SK-N-SH (cell line): ENCODE results near the gene MAST4. TPM values are rescaled to one million over a fixed set of nuclear protein-coding genes. Genes with fewer than 3 reads are reported as not detected.

Source experiments
- CTCF ChIA-PET: fragments of 300-600, 350-600 bp; formaldehyde crosslinking; extraction: SDS; loops from one replicate; lab custom pipeline; 2021; lab: Yijun Ruan, JAX
- POLR2A ChIA-PET: fragments of 350-600 bp; sonication (Branson Sonifier 250); formaldehyde crosslinking; extraction: SDS; loops from one replicate; lab custom pipeline; 2020; ENCODE audit warnings: antibody characterized with exemption, inconsistent platforms; lab: Yijun Ruan, JAX
- DNase-seq: peaks from one replicate; pipeline ENCODE4 v3.0.0; 2012
- H2AFZ ChIP-seq: fragments of 200-600 bp; sonication (generic); 2 replicates; pipeline ENCODE4 v1.8.1; 2016; ENCODE audit warnings: antibody characterized with exemption, mild to moderate bottlenecking, low read depth
- H3F3A ChIP-seq: fragments of 200-600 bp; sonication (generic); replicated peaks from 2 replicates; pipeline ENCODE3; 2016; ENCODE audit warnings: antibody characterized with exemption, mild to moderate bottlenecking; ENCODE audit not compliant: insufficient read depth
- H3K27ac ChIP-seq, 2 experiments: fragments of 200-500 bp in 1 of 2; fragments of 200-600 bp in 1 of 2; sonication (Bioruptor generic) in 1 of 2; sonication (generic), shearing (Covaris generic) in 1 of 2; 2 replicates each; pipeline versions ENCODE4 v1.5.1 to v1.6.1; 2014 to 2016; ENCODE audit warnings: low read depth in 2 of 2, inconsistent platforms in 1 of 2, low read length in 1 of 2, mild to moderate bottlenecking in 1 of 2, mixed read lengths in 1 of 2
- H3K27me3 ChIP-seq: fragments of 200-600 bp; sonication (generic), shearing (Covaris generic); 2 replicates; pipeline ENCODE4 v1.6.1; 2016; ENCODE audit warnings: mixed run types; ENCODE audit not compliant: insufficient read depth
- H3K36me3 ChIP-seq, 2 experiments: fragments of 200-500 bp in 1 of 2; fragments of 200-600 bp in 1 of 2; sonication (Bioruptor generic) in 1 of 2; sonication (generic) in 1 of 2; replicated peaks in 1 of 2; 2 replicates each; pipeline versions ENCODE3 to v1.5.1; 2014 to 2016; ENCODE audit warnings: low read length in 1 of 2, mild to moderate bottlenecking in 1 of 2; ENCODE audit not compliant: insufficient read depth in 2 of 2, control insufficient read depth in 1 of 2
- H3K4me1 ChIP-seq, 2 experiments: fragments of 200-500 bp in 1 of 2; fragments of 200-600 bp in 1 of 2; sonication (Bioruptor generic) in 1 of 2; sonication (generic), shearing (Covaris generic) in 1 of 2; 2 replicates each; pipeline versions ENCODE4 v1.5.1 to v1.6.1; 2014 to 2016; ENCODE audit warnings: low read depth in 1 of 2, low read length in 1 of 2, mixed run types in 1 of 2; ENCODE audit not compliant: insufficient read depth in 2 of 2, control insufficient read depth in 1 of 2
- H3K4me2 ChIP-seq: fragments of 200-600 bp; sonication (generic), shearing (Covaris generic); 2 replicates; pipeline ENCODE4 v1.6.1; 2017; ENCODE audit warnings: mixed run types
- H3K4me3 ChIP-seq, 2 experiments: fragments of 200-500 bp in 1 of 2; fragments of 200-600 bp in 1 of 2; sonication (Bioruptor generic) in 1 of 2; sonication (generic), shearing (Covaris generic) in 1 of 2; 2 replicates each; pipeline versions ENCODE4 v1.5.1 to v1.8.1; 2014 to 2016; ENCODE audit warnings: low read depth in 2 of 2, inconsistent platforms in 1 of 2, low read length in 1 of 2, mild to moderate bottlenecking in 1 of 2, mixed read lengths in 1 of 2, moderate library complexity in 1 of 2
- H3K79me2 ChIP-seq: fragments of 200-600 bp; sonication (generic); 2 replicates; pipeline ENCODE4 v1.8.1; 2017; ENCODE audit warnings: mild to moderate bottlenecking; ENCODE audit not compliant: insufficient read depth
- H3K9ac ChIP-seq: fragments of 200-600 bp; sonication (generic); 2 replicates; pipeline ENCODE4 v1.6.1; 2017; ENCODE audit warnings: mixed run types
- H3K9me2 ChIP-seq: fragments of 200-600 bp; sonication (generic); 2 replicates; pipeline ENCODE4 v1.6.1; 2017; ENCODE audit warnings: mixed run types
- H3K9me3 ChIP-seq: fragments of 200-600 bp; sonication (generic); 2 replicates; pipeline ENCODE4 v1.6.1; 2017; ENCODE audit warnings: mixed run types, mild to moderate bottlenecking, moderate library complexity
- H4K20me1 ChIP-seq: fragments of 200-600 bp; sonication (generic); 2 replicates; pipeline ENCODE4 v1.6.1; 2017; ENCODE audit warnings: mild to moderate bottlenecking, mixed run types; ENCODE audit not compliant: insufficient read depth
- CTCF ChIP-seq: fragments of 200-600 bp; sonication (generic); IDR thresholded peaks from 2 replicates; pipeline ENCODE4 v1.6.1; 2017; ENCODE audit warnings: antibody characterized with exemption, mild to moderate bottlenecking, moderate library complexity
- EP300 ChIP-seq, 2 experiments: IDR thresholded peaks; 2 replicates each; pipeline versions ENCODE4 v1.4.0 to v1.6.1; 2012; ENCODE audit warnings: borderline replicate concordance in 1 of 2, low read depth in 1 of 2, low read length in 1 of 2
- EZH2phosphoT487 ChIP-seq: fragments of 200-600 bp; sonication (generic); IDR thresholded peaks from 2 replicates; pipeline ENCODE4 v1.6.1; 2017; ENCODE audit warnings: low read depth, mixed run types, mild to moderate bottlenecking, antibody characterized with exemption, moderate library complexity, borderline replicate concordance
- FOXJ3 ChIP-seq: sonication (generic); formaldehyde crosslinking; IDR thresholded peaks from 2 replicates; pipeline ENCODE4 v1.5.1; 2020; ENCODE audit warnings: mild to moderate bottlenecking, missing genetic modification reagents
- FOXM1 ChIP-seq: IDR thresholded peaks from 2 replicates; pipeline ENCODE4 v1.4.0; 2012; ENCODE audit warnings: low read depth, mild to moderate bottlenecking
- GABPA ChIP-seq: IDR thresholded peaks from 2 replicates; pipeline ENCODE4 v1.4.0; 2012; ENCODE audit warnings: low read depth, mild to moderate bottlenecking
- JUND ChIP-seq: IDR thresholded peaks from 2 replicates; pipeline ENCODE4 v1.4.0; 2012
- MAX ChIP-seq: IDR thresholded peaks from 2 replicates; pipeline ENCODE4 v1.4.0; 2012; ENCODE audit warnings: low read depth
- MXI1 ChIP-seq: IDR thresholded peaks from 2 replicates; pipeline ENCODE4 v1.6.1; 2012; ENCODE audit warnings: mild to moderate bottlenecking, low read depth, low read length, improper control_type of control experiment
- RCOR1 ChIP-seq: fragments of 150-350 bp; IDR thresholded peaks from 2 replicates; pipeline ENCODE4 v1.6.1; 2017; ENCODE audit warnings: antibody characterized with exemption, low read length
- REST ChIP-seq: IDR thresholded peaks from 2 replicates; pipeline ENCODE4 v1.6.1; 2012; ENCODE audit warnings: mild to moderate bottlenecking, low read depth, low read length, moderate library complexity
- RFX5 ChIP-seq: IDR thresholded peaks from 2 replicates; pipeline ENCODE4 v1.6.1; 2012; ENCODE audit warnings: mild to moderate bottlenecking, improper control_type of control experiment, low read length
- TEAD4 ChIP-seq: IDR thresholded peaks from 2 replicates; pipeline ENCODE4 v1.4.0; 2012; ENCODE audit warnings: mild to moderate bottlenecking, borderline replicate concordance; ENCODE audit not compliant: insufficient read depth
- USF1 ChIP-seq: IDR thresholded peaks from 2 replicates; pipeline ENCODE4 v1.4.0; 2012; ENCODE audit warnings: low read depth, borderline replicate concordance
- USF2 ChIP-seq: fragments of 150-350 bp; IDR thresholded peaks from 2 replicates; pipeline ENCODE4 v1.6.1; 2017; ENCODE audit warnings: antibody characterized with exemption, low read length, low read depth, borderline replicate concordance
- YY1 ChIP-seq: IDR thresholded peaks from 2 replicates; pipeline ENCODE4 v1.4.0; 2012; ENCODE audit warnings: low read depth, mild to moderate bottlenecking
- ZBTB33 ChIP-seq: IDR thresholded peaks from 2 replicates; pipeline ENCODE4 v1.4.0; 2012; ENCODE audit warnings: low read depth, borderline replicate concordance
- WGBS: methylation state at CpG from one replicate; pipeline ENCODE4 v1.1.6; 2017; ENCODE audit warnings: low lambda C conversion rate; 5-methylcytosine and 5-hydroxymethylcytosine counted together
- polyA plus RNA-seq, 3 experiments: library from polyadenylated mRNA; depleted of rRNA; stranded (reverse); fragments of >200 nt; gene quantifications; 2 replicates each; pipeline ENCODE4 v1.2.3, GENCODE V29; 2012

Gene MAST4
- polyA plus RNA-seq, 1 of the 3 experiments (the other 2 are of a cell fraction) = 2.2 TPM

GRCh38 chr5:66742896-66743247 lies 146.7 kb downstream of the MAST4 start (continued):
- no peak for TF ChIP-seq EP300 (IDR thresholded peaks at IDR 0.05; ENCODE audit: borderline replicate concordance in 1 of 2, low read depth in 1 of 2, low read length in 1 of 2)

GRCh38 chr5:66743344-66743743 lies 147.2 kb downstream of the MAST4 start:
- Histone ChIP-seq H3K27me3 (no peaks in the 10 kb centered on the region), H3K9ac (no peak overlapping the region), H3K4me2 (no peak overlapping the region), H4K20me1 (no peaks in the 10 kb centered on the region), H3K9me3 (no peaks in the 10 kb centered on the region), H2AFZ (no peak overlapping the region), H3K4me3 (no peak overlapping the region), H3F3A (no peaks in the 10 kb centered on the region), H3K79me2 (no peaks in the 10 kb centered on the region), H3K36me3 (no peaks in the 10 kb centered on the region), H3K4me1 (no peaks in the 10 kb centered on the region), H3K27ac (no peak overlapping the region), H3K9me2 (no peaks in the 10 kb centered on the region)
- TF ChIP-seq REST = no peak
- TF ChIP-seq RFX5 = no peak
- TF ChIP-seq ZBTB33 = no peak
- no peak for TF ChIP-seq JUND
- no peak for TF ChIP-seq GABPA
- TF ChIP-seq YY1 = no peak
- no peak for TF ChIP-seq RCOR1
- TF ChIP-seq FOXJ3 (CRISPR knock-in tag) = no peak
- no peak for TF ChIP-seq EZH2phosphoT487
- TF ChIP-seq USF1 = no peak
- no peak for TF ChIP-seq TEAD4
- no peak for TF ChIP-seq USF2
- no peak for TF ChIP-seq MAX
- no peak for TF ChIP-seq CTCF
- TF ChIP-seq MXI1 = no peak
- TF ChIP-seq FOXM1 = no peak
- ChIA-PET CTCF (interaction anchor here (1.8 to 3.8 kb wide), 5 partner anchors 13 to 437 kb away, joined by 4 to 26 read pairs (median 17); no protein-coding TSS in a partner anchor), POLR2A (no interaction called here)
- WGBS = 27% methylated on average over 6 of the region's 6 CpGs
- no peak for DNase-seq
